Astrocyte (in vitro differentiated cells and primary cell): ENCODE data around the gene NAGLU. TPM values are rescaled to one million over a fixed set of nuclear protein-coding genes. Genes with fewer than 3 reads are reported as not detected.
A peak's percentile ranks its signal among the peaks of the same experiment; 100 is the strongest.
"Not testable (repeated sequence)": the region's sequence is repeated elsewhere in the genome, so short reads cannot be mapped to it uniquely, and the experiment has no call there.

Experiments used
- DNase-seq: peaks from one replicate; pipeline ENCODE4 v3.0.0-alpha.2; 2010; ENCODE audit warnings: low read depth
- FAIRE-seq: peaks from 2 replicates; lab custom pipeline; 2011; peaks lifted over from hg19 to GRCh38; lab: Jason Lieb, UNC
- H2AFZ ChIP-seq: 2 replicates; pipeline ENCODE4 v1.6.0; 2012; ENCODE audit warnings: low read depth, low read length, inconsistent platforms
- H3K27ac ChIP-seq: 2 replicates; pipeline ENCODE4 v1.5.1; 2011; ENCODE audit warnings: low read depth, low read length, inconsistent platforms
- H3K27me3 ChIP-seq: 2 replicates; pipeline ENCODE4 v1.6.0; 2011; ENCODE audit warnings: low read length, inconsistent platforms; ENCODE audit not compliant: insufficient read depth
- H3K36me3 ChIP-seq: 2 replicates; pipeline ENCODE4 v1.5.1; 2011; ENCODE audit warnings: low read length, inconsistent platforms; ENCODE audit not compliant: insufficient read depth
- H3K4me1 ChIP-seq: 2 replicates; pipeline ENCODE4 v1.5.1; 2011; ENCODE audit warnings: low read length, inconsistent platforms; ENCODE audit not compliant: insufficient read depth
- H3K4me2 ChIP-seq: 2 replicates; pipeline ENCODE4 v1.6.0; 2012; ENCODE audit warnings: low read length, inconsistent platforms
- H3K4me3 ChIP-seq: 2 replicates; pipeline ENCODE4 v1.5.1; 2011; ENCODE audit warnings: low read depth, mild to moderate bottlenecking, low read length, inconsistent platforms; ENCODE audit not compliant: insufficient read depth
- H3K79me2 ChIP-seq: 2 replicates; pipeline ENCODE4 v1.6.0; 2012; ENCODE audit warnings: mild to moderate bottlenecking, low read length, inconsistent platforms; ENCODE audit not compliant: insufficient read depth
- H3K9ac ChIP-seq: 2 replicates; pipeline ENCODE4 v1.6.0; 2012; ENCODE audit warnings: mild to moderate bottlenecking, low read length, inconsistent platforms
- H3K9me3 ChIP-seq: 2 replicates; pipeline ENCODE4 v1.5.1; 2012; ENCODE audit warnings: low read depth, mild to moderate bottlenecking, low read length, inconsistent platforms; ENCODE audit not compliant: insufficient read depth
- H4K20me1 ChIP-seq: 2 replicates; pipeline ENCODE4 v1.6.0; 2012; ENCODE audit warnings: low read length, inconsistent platforms; ENCODE audit not compliant: insufficient read depth
- H3K27ac Mint-ChIP-seq: one replicate; pipeline ENCODE4 v1.8.0; 2021; ENCODE audit warnings: mild to moderate bottlenecking, mixed read lengths; ENCODE audit not compliant: unreplicated experiment
- H3K27me3 Mint-ChIP-seq: one replicate; pipeline ENCODE4 v1.8.0; 2021; ENCODE audit warnings: low read depth, mixed read lengths; ENCODE audit not compliant: unreplicated experiment
- H3K36me3 Mint-ChIP-seq: one replicate; pipeline ENCODE4 v1.8.0; 2021; ENCODE audit warnings: low read depth, mixed read lengths; ENCODE audit not compliant: unreplicated experiment
- H3K4me1 Mint-ChIP-seq: one replicate; pipeline ENCODE4 v1.8.0; 2021; ENCODE audit warnings: low read depth, mixed read lengths; ENCODE audit not compliant: unreplicated experiment
- H3K4me3 Mint-ChIP-seq: one replicate; pipeline ENCODE4 v1.8.0; 2021; ENCODE audit warnings: mild to moderate bottlenecking, moderate library complexity, mixed read lengths; ENCODE audit not compliant: unreplicated experiment
- H3K9me3 Mint-ChIP-seq: one replicate; pipeline ENCODE4 v1.8.0; 2021; ENCODE audit warnings: mild to moderate bottlenecking, mixed read lengths; ENCODE audit not compliant: unreplicated experiment
- EZH2 ChIP-seq: IDR thresholded peaks from 2 replicates; pipeline ENCODE4 v1.6.1; 2012; ENCODE audit warnings: mild to moderate bottlenecking, low read length, inconsistent platforms; ENCODE audit not compliant: insufficient read depth
- total RNA-seq: library from RNA; stranded (reverse); gene quantifications from 2 replicates; pipeline ENCODE4 v1.2.1, GENCODE V29; 2021
- TF ChIP-seq, protein P1 (sequence below): IDR thresholded peaks from 2 replicates; pipeline ENCODE4 v1.5.1; 2011; ENCODE audit warnings: low read depth, mild to moderate bottlenecking, inconsistent platforms, low read length, moderate library complexity; ENCODE audit not compliant: insufficient read depth

The NAGLU gene
- total RNA-seq, 1 donor from 2014 or later = 19.3 TPM

DNA sequence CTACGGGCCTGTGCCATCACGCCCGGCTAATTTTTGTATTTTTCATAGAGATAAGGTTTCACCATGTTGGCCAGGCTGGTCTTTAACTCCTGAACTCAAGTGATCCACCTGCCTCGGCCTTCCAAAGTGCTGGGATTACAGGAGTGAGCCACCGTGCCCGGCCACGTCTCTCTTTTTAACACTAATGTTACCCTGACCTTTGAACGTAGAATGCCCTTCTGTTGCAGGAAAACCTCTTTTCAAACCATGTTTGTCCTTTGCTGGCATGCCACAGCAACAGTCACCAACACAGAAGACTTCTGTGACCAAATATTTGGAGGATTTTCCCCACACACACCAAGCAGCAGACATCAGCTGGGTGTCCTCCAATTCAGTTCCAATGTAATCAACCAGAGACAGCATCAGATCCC, 8.8 kb downstream of the NAGLU start:
- no peaks in the 10 kb centered on the region for H3K27me3 ChIP-seq

GRCh38 chr17:42545755-42546505, 9.9 kb downstream of the NAGLU start:
- FAIRE-seq, H3K27ac Mint-ChIP-seq: not testable (repeated sequence)

More for the DNA sequence above, 8.8 kb downstream of the NAGLU start:
- Histone ChIP-seq H3K9ac (no peak overlapping the region), H3K36me3 (no peaks in the 10 kb centered on the region), H4K20me1 (peaks cover 4% of the 10 kb centered on the region), H3K9me3 (no peaks in the 10 kb centered on the region), H3K4me2 (no peak overlapping the region), H3K4me1 (no peaks in the 10 kb centered on the region), H3K4me3 (no peak overlapping the region), H3K79me2 (no peaks in the 10 kb centered on the region), H3K27ac (no peak overlapping the region), H2AFZ (no peak overlapping the region)
- peaks cover 9% of the 10 kb centered on the region for H3K4me1 Mint-ChIP-seq
- no peak overlapping the region for H3K27ac Mint-ChIP-seq
- H3K27me3 Mint-ChIP-seq = peaks cover 2% of the 10 kb centered on the region
- FAIRE-seq = no peak
- TF ChIP-seq, protein P1, sequence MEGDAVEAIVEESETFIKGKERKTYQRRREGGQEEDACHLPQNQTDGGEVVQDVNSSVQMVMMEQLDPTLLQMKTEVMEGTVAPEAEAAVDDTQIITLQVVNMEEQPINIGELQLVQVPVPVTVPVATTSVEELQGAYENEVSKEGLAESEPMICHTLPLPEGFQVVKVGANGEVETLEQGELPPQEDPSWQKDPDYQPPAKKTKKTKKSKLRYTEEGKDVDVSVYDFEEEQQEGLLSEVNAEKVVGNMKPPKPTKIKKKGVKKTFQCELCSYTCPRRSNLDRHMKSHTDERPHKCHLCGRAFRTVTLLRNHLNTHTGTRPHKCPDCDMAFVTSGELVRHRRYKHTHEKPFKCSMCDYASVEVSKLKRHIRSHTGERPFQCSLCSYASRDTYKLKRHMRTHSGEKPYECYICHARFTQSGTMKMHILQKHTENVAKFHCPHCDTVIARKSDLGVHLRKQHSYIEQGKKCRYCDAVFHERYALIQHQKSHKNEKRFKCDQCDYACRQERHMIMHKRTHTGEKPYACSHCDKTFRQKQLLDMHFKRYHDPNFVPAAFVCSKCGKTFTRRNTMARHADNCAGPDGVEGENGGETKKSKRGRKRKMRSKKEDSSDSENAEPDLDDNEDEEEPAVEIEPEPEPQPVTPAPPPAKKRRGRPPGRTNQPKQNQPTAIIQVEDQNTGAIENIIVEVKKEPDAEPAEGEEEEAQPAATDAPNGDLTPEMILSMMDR = no peak
- no peak for TF ChIP-seq EZH2
- no peak overlapping the region for H3K4me3 Mint-ChIP-seq
- peaks cover 10% of the 10 kb centered on the region for H3K36me3 Mint-ChIP-seq
- H3K9me3 Mint-ChIP-seq = no peaks in the 10 kb centered on the region
- no peak for DNase-seq

DNA sequence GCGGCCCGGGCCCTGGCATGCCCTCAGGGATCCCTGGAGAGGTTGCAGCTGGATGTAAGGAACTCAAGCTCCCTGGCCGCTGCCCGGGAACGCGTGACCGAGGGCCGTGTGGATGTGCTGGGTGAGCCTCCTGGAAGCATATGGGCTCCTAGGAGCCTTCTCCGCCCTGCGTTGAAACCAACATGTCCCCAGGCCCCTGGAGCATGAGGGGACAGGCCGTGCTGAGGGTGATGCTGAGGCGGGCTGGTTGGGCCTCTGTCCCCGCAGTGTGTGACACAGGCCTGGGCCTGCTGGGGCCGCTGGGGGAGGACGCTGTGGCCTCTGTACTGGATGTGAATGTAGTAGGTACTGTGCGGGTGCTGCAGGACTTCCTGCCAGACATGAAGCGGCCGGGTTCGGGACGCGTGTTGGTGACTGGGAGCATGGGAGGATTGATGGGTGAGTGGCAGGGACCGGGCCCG, 11.0 kb downstream of the NAGLU start:
- Histone ChIP-seq H3K9ac (no peak overlapping the region), H3K79me2 (no peaks in the 10 kb centered on the region), H4K20me1 (peaks cover 9% of the 10 kb centered on the region), H3K4me1 (no peaks in the 10 kb centered on the region), H3K27me3 (no peaks in the 10 kb centered on the region), H3K4me2 (no peak overlapping the region), H3K4me3 (no peak overlapping the region), H3K9me3 (no peaks in the 10 kb centered on the region), H3K27ac (no peak overlapping the region), H3K36me3 (no peaks in the 10 kb centered on the region), H2AFZ (no peak overlapping the region)
- DNase-seq (no peak), FAIRE-seq (no peak)
- H3K4me1 Mint-ChIP-seq = peaks cover 4% of the 10 kb centered on the region
- H3K9me3 Mint-ChIP-seq = no peaks in the 10 kb centered on the region
- H3K4me3 Mint-ChIP-seq = peak overlapping the region; percentile 20
- peaks cover 2% of the 10 kb centered on the region for H3K27me3 Mint-ChIP-seq
- TF ChIP-seq, protein P1 = no peak
- TF ChIP-seq EZH2 = no peak
- no peak overlapping the region for H3K27ac Mint-ChIP-seq
- H3K36me3 Mint-ChIP-seq = peaks cover 4% of the 10 kb centered on the region

More at GRCh38 chr17:42545755-42546505, 9.9 kb downstream of the NAGLU start:
- H3K36me3 ChIP-seq, H3K4me3 Mint-ChIP-seq, H3K79me2 ChIP-seq, H4K20me1 ChIP-seq, H3K4me1 ChIP-seq, DNase-seq, H3K27me3 Mint-ChIP-seq, H3K27ac ChIP-seq, H3K4me3 ChIP-seq, H3K9me3 Mint-ChIP-seq, H3K27me3 ChIP-seq, H3K36me3 Mint-ChIP-seq, H3K9me3 ChIP-seq, H2AFZ ChIP-seq, H3K4me2 ChIP-seq, H3K4me1 Mint-ChIP-seq, H3K9ac ChIP-seq: not testable (repeated sequence)
